ENCODE data around the gene TM2D3.

Gene TM2D3

DNA sequence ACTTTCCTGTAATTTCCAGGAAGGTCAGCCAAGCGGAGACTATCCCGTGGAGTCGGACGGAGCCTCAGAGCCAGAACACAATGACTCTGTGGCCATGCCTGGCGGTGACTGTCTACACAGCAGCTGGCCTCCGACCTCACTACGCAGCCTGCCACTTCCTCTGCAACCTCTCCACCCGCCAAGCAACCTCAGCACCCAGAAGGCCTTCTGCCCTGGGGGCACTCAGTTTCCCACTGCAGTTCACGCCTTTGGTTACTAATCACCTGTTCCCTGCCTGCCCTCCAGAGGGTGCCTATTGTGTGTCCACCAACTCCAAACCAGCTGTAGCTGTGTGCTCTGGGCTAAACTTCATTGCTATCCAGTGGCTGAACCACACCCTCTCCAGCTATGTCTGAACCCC is 44.0 kb downstream of the TM2D3 start:
- TF ChIP-seq, protein P1, sequence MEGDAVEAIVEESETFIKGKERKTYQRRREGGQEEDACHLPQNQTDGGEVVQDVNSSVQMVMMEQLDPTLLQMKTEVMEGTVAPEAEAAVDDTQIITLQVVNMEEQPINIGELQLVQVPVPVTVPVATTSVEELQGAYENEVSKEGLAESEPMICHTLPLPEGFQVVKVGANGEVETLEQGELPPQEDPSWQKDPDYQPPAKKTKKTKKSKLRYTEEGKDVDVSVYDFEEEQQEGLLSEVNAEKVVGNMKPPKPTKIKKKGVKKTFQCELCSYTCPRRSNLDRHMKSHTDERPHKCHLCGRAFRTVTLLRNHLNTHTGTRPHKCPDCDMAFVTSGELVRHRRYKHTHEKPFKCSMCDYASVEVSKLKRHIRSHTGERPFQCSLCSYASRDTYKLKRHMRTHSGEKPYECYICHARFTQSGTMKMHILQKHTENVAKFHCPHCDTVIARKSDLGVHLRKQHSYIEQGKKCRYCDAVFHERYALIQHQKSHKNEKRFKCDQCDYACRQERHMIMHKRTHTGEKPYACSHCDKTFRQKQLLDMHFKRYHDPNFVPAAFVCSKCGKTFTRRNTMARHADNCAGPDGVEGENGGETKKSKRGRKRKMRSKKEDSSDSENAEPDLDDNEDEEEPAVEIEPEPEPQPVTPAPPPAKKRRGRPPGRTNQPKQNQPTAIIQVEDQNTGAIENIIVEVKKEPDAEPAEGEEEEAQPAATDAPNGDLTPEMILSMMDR (conservative IDR thresholded peaks at IDR 0.05; ENCODE audit: low read depth, low read length) = no peak
- DNase-seq (ENCODE audit: low read depth) = no peak
- H3K4me3 ChIP-seq (ENCODE audit: low read length) = no peak overlapping the region

DNA sequence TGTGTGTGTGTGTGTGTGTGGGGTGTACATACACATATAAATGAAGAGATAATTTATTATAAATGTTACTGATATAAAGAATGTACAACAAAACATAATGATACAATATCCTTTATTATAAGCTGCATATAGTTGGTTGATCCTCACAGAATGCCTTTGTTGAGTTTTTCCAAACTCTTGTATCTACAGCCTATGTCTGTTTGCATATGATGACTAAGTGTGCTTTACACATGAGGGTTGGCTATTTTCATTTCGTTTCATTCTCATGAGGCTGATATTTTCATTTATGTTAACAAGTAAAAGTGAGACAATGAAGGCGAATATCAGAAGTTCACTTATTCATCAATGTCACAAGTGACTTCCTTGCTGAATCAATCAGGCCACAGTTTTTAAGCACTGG is 45.1 kb downstream of the TM2D3 start:
- no peak for DNase-seq (ENCODE audit: low read depth)

DNA sequence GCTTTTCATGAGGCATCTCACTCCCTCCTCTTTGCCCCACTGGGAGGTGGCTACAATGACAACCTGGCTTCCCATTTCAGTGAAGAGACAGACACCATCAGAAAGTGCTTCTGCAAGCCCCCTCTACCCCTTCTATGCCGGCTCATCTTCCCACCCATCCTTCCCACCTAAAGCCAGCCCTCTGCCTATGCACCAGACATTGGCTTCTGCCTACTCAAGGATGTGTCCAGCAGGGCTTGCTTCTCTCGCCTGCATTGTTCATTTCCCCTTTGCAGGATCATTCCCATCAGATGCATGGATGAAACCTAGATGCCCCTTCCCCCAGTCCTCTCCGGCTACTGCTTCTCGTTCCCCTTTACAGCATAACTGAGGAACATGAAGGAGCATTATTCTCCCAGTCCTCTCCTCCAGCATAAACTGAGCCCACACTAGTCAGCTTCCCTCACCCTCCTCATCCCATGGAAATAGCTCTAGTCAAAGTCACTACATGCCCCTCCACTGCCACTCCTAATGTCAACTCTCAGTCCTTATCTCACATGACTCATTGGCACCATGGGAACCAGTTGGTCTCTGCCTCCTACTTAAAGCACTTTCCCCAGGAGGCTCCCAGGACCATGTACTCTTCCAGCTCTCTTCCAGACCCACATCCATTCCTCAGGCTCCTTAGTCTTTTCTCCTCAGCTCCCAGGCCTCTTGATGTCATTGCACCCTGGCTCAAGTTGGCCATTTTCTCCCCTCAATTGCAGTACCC is 47.9 kb downstream of the TM2D3 start:
- no peak overlapping the region for H3K4me3 ChIP-seq (ENCODE audit: low read length)
- no peak for DNase-seq (ENCODE audit: low read depth)
- TF ChIP-seq, protein P1 (conservative IDR thresholded peaks at IDR 0.05; ENCODE audit: low read depth, low read length) = no peak

More for the DNA sequence above, 45.1 kb downstream of the TM2D3 start:
- TF ChIP-seq, protein P1 (conservative IDR thresholded peaks at IDR 0.05; ENCODE audit: low read depth, low read length) = no peak
- H3K4me3 ChIP-seq (ENCODE audit: low read length) = no peak overlapping the region

DNA sequence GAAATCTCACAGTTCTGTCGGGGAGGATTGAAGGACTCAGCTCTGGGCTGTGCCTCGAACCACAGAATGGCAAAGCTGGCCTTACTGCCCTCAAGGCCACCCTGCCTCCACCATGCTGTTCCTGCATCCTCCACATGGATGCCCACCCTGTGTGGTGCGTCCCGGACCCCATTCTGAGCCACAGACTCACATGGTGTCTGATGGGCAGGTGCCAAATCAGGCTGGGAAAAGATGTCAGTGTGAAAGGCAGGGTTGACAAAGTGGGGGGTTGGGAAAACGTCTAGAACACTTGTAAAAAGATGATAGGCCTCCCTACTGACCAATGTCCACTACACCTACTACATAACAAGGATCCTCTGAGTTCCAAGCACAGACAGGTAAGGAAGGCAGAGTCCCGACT is 49.4 kb downstream of the TM2D3 start:
- no peak for DNase-seq (ENCODE audit: low read depth)
- TF ChIP-seq, protein P1 (conservative IDR thresholded peaks at IDR 0.05; ENCODE audit: low read depth, low read length) = no peak
- H3K4me3 ChIP-seq (ENCODE audit: low read length) = no peak overlapping the region

DNA sequence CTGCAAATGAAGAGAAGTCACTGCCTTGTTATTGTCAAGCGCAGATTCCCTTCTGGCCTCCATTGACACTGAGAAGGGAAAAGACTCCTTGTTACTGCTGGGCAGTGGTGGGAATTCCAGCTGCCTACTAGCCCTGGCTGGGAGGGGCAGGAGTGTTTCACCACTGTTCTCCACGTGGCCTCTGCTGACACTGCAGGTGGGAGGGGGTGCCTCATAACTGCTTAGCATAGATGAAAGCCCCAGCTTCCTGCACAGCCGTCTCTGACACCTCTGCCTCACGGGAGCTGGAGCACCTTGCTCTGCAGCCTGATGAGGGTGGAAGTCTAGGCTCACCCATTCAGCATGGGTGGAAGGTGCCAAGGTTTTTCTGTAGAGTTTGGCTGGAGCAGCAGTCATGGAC is 52.1 kb downstream of the TM2D3 start:
- no peak overlapping the region for H3K4me3 ChIP-seq (ENCODE audit: low read length)
- TF ChIP-seq, protein P1 (conservative IDR thresholded peaks at IDR 0.05; ENCODE audit: low read depth, low read length) = no peak
- no peak for DNase-seq (ENCODE audit: low read depth)

DNA sequence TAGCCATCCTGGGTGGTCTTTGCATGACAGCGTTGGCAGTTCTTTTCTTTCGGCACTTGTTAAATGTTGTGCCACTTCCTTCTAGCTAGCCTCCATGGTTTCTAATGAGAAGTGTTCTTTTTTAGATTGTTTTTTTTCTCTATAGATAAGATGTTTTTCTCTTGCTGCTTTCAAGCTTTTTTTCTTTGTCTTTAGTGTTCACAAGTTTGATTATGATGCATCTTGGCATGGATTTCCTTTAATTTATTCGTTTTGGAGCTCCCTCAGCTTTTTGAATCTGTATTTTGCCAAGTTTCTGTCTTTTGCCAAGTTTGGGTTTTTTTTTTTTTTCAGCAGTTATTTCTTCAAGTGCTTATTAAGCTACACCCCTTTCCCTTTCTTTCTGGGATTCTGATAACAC is 53.1 kb downstream of the TM2D3 start:
- no peak overlapping the region for H3K4me3 ChIP-seq (ENCODE audit: low read length)
- no peak for DNase-seq (ENCODE audit: low read depth)
- TF ChIP-seq, protein P1 (conservative IDR thresholded peaks at IDR 0.05; ENCODE audit: low read depth, low read length) = no peak

DNA sequence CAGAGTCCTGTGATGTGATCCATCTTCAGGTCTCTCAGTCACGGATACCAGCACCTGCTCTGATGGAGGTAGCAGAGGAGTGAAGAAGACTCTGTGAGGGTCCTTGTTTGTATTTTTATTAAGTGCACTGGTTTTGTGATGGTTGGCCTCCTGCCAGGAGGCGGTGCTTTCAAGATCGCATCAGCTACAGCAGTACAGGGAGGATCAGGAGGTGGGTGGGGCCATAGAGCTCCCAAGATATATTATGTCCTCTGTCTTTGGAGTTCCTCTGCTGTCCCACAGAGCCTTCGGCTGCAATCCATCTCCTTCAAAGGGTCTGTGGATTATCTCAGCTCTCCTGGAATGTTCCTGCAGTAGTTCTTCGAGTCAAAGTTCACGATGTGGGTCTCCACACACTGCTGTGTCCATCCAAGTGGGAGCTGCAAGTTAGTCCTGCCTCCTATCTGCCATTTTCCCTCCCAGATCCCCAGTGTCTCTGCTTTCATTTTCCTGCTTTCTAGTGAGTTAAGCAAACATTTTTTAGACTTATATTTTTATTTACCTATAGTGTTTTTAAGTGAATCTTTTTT is 54.7 kb downstream of the TM2D3 start:
- no peak overlapping the region for H3K4me3 ChIP-seq (ENCODE audit: low read length)
- TF ChIP-seq, protein P1 (conservative IDR thresholded peaks at IDR 0.05; ENCODE audit: low read depth, low read length) = no peak
- no peak for DNase-seq (ENCODE audit: low read depth)
